KMS-11 (cell line): ENCODE measurements around the gene WDR64.

Experiments
- H2AFZ ChIP-seq: fragments of 200-600 bp; sonication (generic); 2 replicates; pipeline ENCODE4 v1.6.1; 2016; ENCODE audit warnings: antibody characterized with exemption, mixed run types, low read depth
- H3K27ac ChIP-seq: fragments of 200-600 bp; sonication (generic); 2 replicates; pipeline ENCODE4 v1.6.1; 2016; ENCODE audit warnings: mild to moderate bottlenecking, mixed run types
- H3K27me3 ChIP-seq: fragments of 200-600 bp; sonication (generic); 2 replicates; pipeline ENCODE4 v1.6.1; 2017; ENCODE audit warnings: mild to moderate bottlenecking, low read depth, mixed run types, moderate library complexity; ENCODE audit not compliant: insufficient read depth
- H3K36me3 ChIP-seq: fragments of 200-600 bp; sonication (generic); 2 replicates; pipeline ENCODE4 v1.6.1; 2017; ENCODE audit warnings: mild to moderate bottlenecking, mixed run types; ENCODE audit not compliant: insufficient read depth
- H3K4me1 ChIP-seq: fragments of 200-600 bp; sonication (generic); 2 replicates; pipeline ENCODE4 v1.6.1; 2016; ENCODE audit warnings: mild to moderate bottlenecking, low read depth, mixed run types; ENCODE audit not compliant: poor library complexity, severe bottlenecking
- H3K4me2 ChIP-seq: fragments of 200-600 bp; sonication (generic); 2 replicates; pipeline ENCODE4 v1.7.0; 2016; ENCODE audit warnings: mild to moderate bottlenecking, mixed run types
- H3K4me3 ChIP-seq: fragments of 200-600 bp; sonication (generic); IDR thresholded peaks from 2 replicates; pipeline ENCODE4 v1.6.1; 2017; ENCODE audit warnings: low read depth, low read length, mixed read lengths; ENCODE audit not compliant: insufficient read depth
- H3K79me2 ChIP-seq: fragments of 200-600 bp; sonication (generic); 2 replicates; pipeline ENCODE4 v1.6.1; 2016; ENCODE audit warnings: low read depth, mixed run types; ENCODE audit not compliant: insufficient read depth
- H3K9ac ChIP-seq: fragments of 200-600 bp; sonication (generic); 2 replicates; pipeline ENCODE4 v1.6.1; 2016; ENCODE audit warnings: mild to moderate bottlenecking, mixed run types
- H4K20me1 ChIP-seq: fragments of 200-600 bp; sonication (generic); 2 replicates; pipeline ENCODE4 v1.6.1; 2016; ENCODE audit warnings: mild to moderate bottlenecking, mixed run types; ENCODE audit not compliant: insufficient read depth
- CTCF ChIP-seq: fragments of 200-600 bp; sonication (generic); conservative IDR thresholded peaks from 2 replicates; pipeline ENCODE4 v1.6.1; 2017; ENCODE audit warnings: low read depth, mild to moderate bottlenecking, antibody characterized with exemption, low read length, moderate library complexity, mixed read lengths

The WDR64 gene

GRCh38 chr1:241762713-241763339, 110.7 kb downstream of the WDR64 start:
- no peak for TF ChIP-seq CTCF
- no peak overlapping the region for H3K4me3 ChIP-seq
- no peak overlapping the region for H3K9ac ChIP-seq
- H2AFZ ChIP-seq, result no peak overlapping the region
- no peaks in the 10 kb centered on the region for H3K4me1 ChIP-seq
- no peaks in the 10 kb centered on the region for H3K36me3 ChIP-seq
- no peak overlapping the region for H3K4me2 ChIP-seq
- no peak overlapping the region for H3K27ac ChIP-seq
- no peaks in the 10 kb centered on the region for H3K27me3 ChIP-seq
- no peaks in the 10 kb centered on the region for H3K79me2 ChIP-seq
- H4K20me1 ChIP-seq, result no peaks in the 10 kb centered on the region

- no peak for TF ChIP-seq CTCF
- Histone ChIP-seq H3K79me2 (no peaks in the 10 kb centered on the region), H3K27me3 (no peaks in the 10 kb centered on the region), H3K27ac (no peak overlapping the region), H3K36me3 (no peaks in the 10 kb centered on the region), H3K4me1 (peaks cover 8% of the 10 kb centered on the region), H2AFZ (no peak overlapping the region), H3K4me3 (no peak overlapping the region), H3K4me2 (no peak overlapping the region), H3K9ac (no peak overlapping the region), H4K20me1 (no peaks in the 10 kb centered on the region)
Measured at GRCh38 chr1:241765390-241765789, 113.3 kb downstream of the WDR64 start.

DNA sequence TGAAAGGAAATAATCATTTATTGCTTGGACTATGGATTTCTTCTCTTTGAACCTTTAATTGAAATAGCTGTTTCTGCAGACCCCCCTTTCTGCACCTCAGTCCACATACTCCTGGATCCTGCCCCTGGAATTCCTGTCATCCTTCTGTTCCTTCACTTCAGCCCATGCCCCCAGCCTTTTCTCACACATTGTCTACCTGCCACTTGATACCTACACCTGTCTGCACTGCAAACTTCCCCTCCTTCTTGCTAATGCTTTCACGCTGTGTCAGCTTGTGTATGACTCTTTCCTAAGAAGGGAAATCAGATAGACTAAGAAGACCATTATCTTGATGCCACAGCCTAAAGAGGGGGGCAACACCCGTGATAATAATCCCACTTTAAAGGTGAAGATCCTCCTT, 115.7 kb downstream of the WDR64 start:
- no peak overlapping the region for H3K9ac ChIP-seq
- no peaks in the 10 kb centered on the region for H3K79me2 ChIP-seq
- no peaks in the 10 kb centered on the region for H4K20me1 ChIP-seq
- H3K27ac ChIP-seq, result no peak overlapping the region
- H3K27me3 ChIP-seq, result no peaks in the 10 kb centered on the region
- no peak for TF ChIP-seq CTCF
- peaks cover 24% of the 10 kb centered on the region for H3K4me1 ChIP-seq
- H3K4me2 ChIP-seq, result no peak overlapping the region
- no peak overlapping the region for H2AFZ ChIP-seq
- H3K36me3 ChIP-seq, result no peaks in the 10 kb centered on the region
- H3K4me3 ChIP-seq, result no peak overlapping the region

GRCh38 chr1:241770115-241770514, 118.0 kb downstream of the WDR64 start:
- Histone ChIP-seq H2AFZ (peak overlapping the region; percentile 23; the same call in 1 of the 2 replicates), H3K4me2 (peak overlapping the region; percentile 9; the same call in 1 of the 2 replicates), H3K27me3 (no peaks in the 10 kb centered on the region), H3K4me3 (no peak overlapping the region), H3K27ac (no peak overlapping the region; the same call in 1 of the 2 replicates), H4K20me1 (no peaks in the 10 kb centered on the region), H3K36me3 (no peaks in the 10 kb centered on the region), H3K9ac (no peak overlapping the region), H3K4me1 (peaks cover 24% of the 10 kb centered on the region), H3K79me2 (no peaks in the 10 kb centered on the region)
- TF ChIP-seq CTCF, result no peak
